Liver (tissue), 9 donors: Measurements from ENCODE around the gene DSCAML1. TPM values are rescaled to one million over a fixed set of nuclear protein-coding genes. Genes with fewer than 3 reads are reported as not detected.

Source experiments
- DNase-seq: peaks from one replicate; pipeline ENCODE4 v3.0.0-alpha.2; 2017; ENCODE audit warnings: low spot score
- H3K27ac ChIP-seq, 2 donors: one replicate each; pipeline ENCODE4 v1.7.0; 2013; ENCODE audit warnings: inconsistent platforms in 2 of 2, low read length in 2 of 2, control low read depth in 1 of 2, low read depth in 1 of 2, mild to moderate bottlenecking in 1 of 2
- H3K27me3 ChIP-seq, 4 donors: one replicate each; pipeline versions ENCODE4 v1.6.1 to v1.7.0; 2013; ENCODE audit warnings: low read length in 3 of 4, inconsistent platforms in 1 of 4, mild to moderate bottlenecking in 1 of 4, moderate library complexity in 1 of 4; ENCODE audit not compliant: control insufficient read depth in 4 of 4, insufficient read depth in 4 of 4
- H3K36me3 ChIP-seq, 4 donors: one replicate each; pipeline versions ENCODE4 v1.6.1 to v1.7.0; 2013; ENCODE audit warnings: low read length in 3 of 4, mild to moderate bottlenecking in 3 of 4, low read depth in 1 of 4, moderate library complexity in 1 of 4; ENCODE audit not compliant: control insufficient read depth in 4 of 4, insufficient read depth in 3 of 4
- H3K4me1 ChIP-seq, 4 donors: one replicate each; pipeline versions ENCODE4 v1.6.1 to v1.7.0; 2013; ENCODE audit warnings: low read length in 3 of 4, mild to moderate bottlenecking in 3 of 4, moderate library complexity in 1 of 4; ENCODE audit not compliant: control insufficient read depth in 4 of 4, insufficient read depth in 4 of 4
- H3K4me3 ChIP-seq, 3 donors: one replicate each; pipeline versions ENCODE4 v1.6.1 to v1.7.0; 2013; ENCODE audit warnings: low read length in 3 of 3, control low read depth in 1 of 3, low read depth in 1 of 3, mild to moderate bottlenecking in 1 of 3
- H3K9ac ChIP-seq, 2 donors: one replicate each; pipeline ENCODE4 v1.7.0; 2013; ENCODE audit warnings: low read length in 2 of 2, mild to moderate bottlenecking in 2 of 2, moderate library complexity in 2 of 2, control low read depth in 1 of 2, low read depth in 1 of 2
- H3K9me3 ChIP-seq, 4 donors: one replicate each; pipeline versions ENCODE4 v1.6.1 to v1.7.0; 2013; ENCODE audit warnings: low read length in 3 of 4; ENCODE audit not compliant: control insufficient read depth in 4 of 4
- EGR1 ChIP-seq, 2 donors: IDR thresholded peaks; 2 replicates each; pipeline ENCODE4 v1.6.1; 2016 to 2018; ENCODE audit warnings: antibody characterized with exemption in 2 of 2, low read depth in 2 of 2
- FOXA1 ChIP-seq: IDR thresholded peaks from 2 replicates; pipeline ENCODE4 v1.6.1; 2016; ENCODE audit warnings: antibody characterized with exemption
- FOXA2 ChIP-seq: IDR thresholded peaks from 2 replicates; pipeline ENCODE4 v1.6.1; 2016; ENCODE audit warnings: antibody characterized with exemption
- GABPA ChIP-seq, 2 donors: IDR thresholded peaks in 1 of 2; conservative IDR thresholded peaks in 1 of 2; 2 replicates each; pipeline ENCODE4 v1.6.1; 2016; ENCODE audit warnings: antibody characterized with exemption in 2 of 2, mild to moderate bottlenecking in 1 of 2, moderate library complexity in 1 of 2
- HNF4A ChIP-seq, 2 donors: conservative IDR thresholded peaks; 2 replicates each; pipeline ENCODE4 v1.6.1; 2016; ENCODE audit warnings: antibody characterized with exemption in 2 of 2, mild to moderate bottlenecking in 2 of 2
- HNF4G ChIP-seq: IDR thresholded peaks from 2 replicates; pipeline ENCODE4 v1.6.1; 2016; ENCODE audit warnings: antibody characterized with exemption
- JUND ChIP-seq, 2 donors: IDR thresholded peaks; 2 replicates each; pipeline ENCODE4 v1.6.1; 2016; ENCODE audit warnings: antibody characterized with exemption in 2 of 2
- NR2F2 ChIP-seq: IDR thresholded peaks from 2 replicates; pipeline ENCODE4 v1.6.1; 2016; ENCODE audit warnings: antibody characterized with exemption
- RAD21 ChIP-seq, 2 donors: IDR thresholded peaks; 2 replicates each; pipeline ENCODE4 v1.6.1; 2016; ENCODE audit warnings: antibody characterized with exemption in 2 of 2, mild to moderate bottlenecking in 2 of 2
- RXRA ChIP-seq, 2 donors: IDR thresholded peaks; 2 replicates each; pipeline ENCODE4 v1.6.1; 2017 to 2018; ENCODE audit warnings: antibody characterized with exemption in 2 of 2, mild to moderate bottlenecking in 1 of 2
- SP1 ChIP-seq: IDR thresholded peaks from 2 replicates; pipeline ENCODE4 v1.6.1; 2018; ENCODE audit warnings: antibody characterized with exemption, mild to moderate bottlenecking
- TAF1 ChIP-seq: conservative IDR thresholded peaks from 2 replicates; pipeline ENCODE4 v1.6.1; 2016; ENCODE audit warnings: antibody characterized with exemption, mild to moderate bottlenecking
- YY1 ChIP-seq: IDR thresholded peaks from 2 replicates; pipeline ENCODE4 v1.6.1; 2016; ENCODE audit warnings: antibody characterized with exemption, mild to moderate bottlenecking
- WGBS: extraction: QIAGEN DNeasy Blood & Tissue Kit; methylation state at CpG from one replicate; pipeline ENCODE4 v1.1.7; 2013; 5-methylcytosine and 5-hydroxymethylcytosine counted together
- polyA plus RNA-seq, 2 donors: library from polyadenylated mRNA; stranded (reverse) in 1 of 2; unstranded in 1 of 2; fragments of 200-250 nt in 1 of 2; fragments of >200 nt in 1 of 2; fragmentation: Nextera tagmentation in 1 of 2; extraction: Ambion mirVana in 1 of 2; gene quantifications; one replicate each; pipeline versions ENCODE4 v1.2.1 to v1.2.3, GENCODE V29; 2013 to 2015
- total RNA-seq, 2 donors: library from RNA; depleted of rRNA; stranded (reverse); fragments of >200 nt; gene quantifications; one replicate each; pipeline ENCODE4 v1.2.3, GENCODE V29; 2014
- TF ChIP-seq, protein P1 (sequence below): IDR thresholded peaks from 2 replicates; pipeline ENCODE4 v1.6.1; 2016; ENCODE audit warnings: antibody characterized with exemption
- TF ChIP-seq, protein P2 (sequence below): IDR thresholded peaks from 2 replicates; pipeline ENCODE4 v1.6.1; 2016; ENCODE audit warnings: antibody characterized with exemption
- TF ChIP-seq, protein P3 (sequence below): IDR thresholded peaks from 2 replicates; pipeline ENCODE4 v1.6.1; 2016; ENCODE audit warnings: antibody characterized with exemption, mild to moderate bottlenecking
- TF ChIP-seq, protein P4 (sequence below): IDR thresholded peaks from 2 replicates; pipeline ENCODE4 v1.6.1; 2016; ENCODE audit warnings: antibody characterized with exemption
- TF ChIP-seq, protein P5 (sequence below): fragments of 150-350 bp; IDR thresholded peaks from 2 replicates; pipeline ENCODE4 v1.5.1; 2017; ENCODE audit warnings: improper control_type of control experiment, low read depth, low read length; ENCODE audit not compliant: missing input control
- donor health status: healthy.
- donor health status: healthy.
- donor health status: healthy.
- donor health status: healthy.
- donor health status: healthy.

The DSCAML1 gene
- total and polyA plus RNA-seq, 4 donors = 0.07 to 0.42 (median 0.20) TPM

DNA sequence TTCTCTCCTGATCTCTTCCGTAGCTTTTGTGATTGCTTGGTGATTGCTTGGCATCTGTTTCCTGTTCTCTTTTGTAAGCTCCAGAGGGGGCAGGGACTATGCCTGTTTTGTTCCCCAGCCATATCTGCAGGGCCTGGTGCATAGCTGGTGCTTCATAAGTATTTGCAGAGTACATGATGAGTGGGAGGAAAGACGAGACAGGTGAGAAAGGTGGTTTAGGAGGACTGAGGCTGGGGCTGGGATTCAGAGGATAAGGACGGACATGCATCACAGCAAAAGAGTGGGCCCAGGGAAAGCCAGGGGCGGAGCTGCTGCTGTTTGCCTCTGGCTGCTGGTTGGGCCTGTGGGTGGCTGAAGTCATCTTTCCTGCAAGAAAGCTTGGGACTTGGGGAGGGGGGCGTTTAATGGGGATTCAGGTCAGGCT is 62.4 kb downstream of the DSCAML1 start:
- TF ChIP-seq RXRA (IDR thresholded peaks at IDR 0.05) = no peak
- TF ChIP-seq HNF4A (conservative IDR thresholded peaks at IDR 0.05) = no peak
- TF ChIP-seq EGR1 (IDR thresholded peaks at IDR 0.05; ENCODE audit: low read depth in 2 of 2) = no peak
- TF ChIP-seq YY1 = no peak
- no peak for TF ChIP-seq JUND (IDR thresholded peaks at IDR 0.05)
- TF ChIP-seq, protein P1, sequence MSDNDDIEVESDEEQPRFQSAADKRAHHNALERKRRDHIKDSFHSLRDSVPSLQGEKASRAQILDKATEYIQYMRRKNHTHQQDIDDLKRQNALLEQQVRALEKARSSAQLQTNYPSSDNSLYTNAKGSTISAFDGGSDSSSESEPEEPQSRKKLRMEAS = no peak
- TF ChIP-seq NR2F2 = no peak
- DNase-seq = no peak
- Histone ChIP-seq H3K9ac (no peak overlapping the region), H3K27ac (no peak overlapping the region), H3K4me1 (no peaks in the 10 kb centered on the region), H3K36me3 (no peaks in the 10 kb centered on the region), H3K9me3 (no peaks in the 10 kb centered on the region), H3K4me3 (no peak overlapping the region), H3K27me3 (no peaks in the 10 kb centered on the region)
- WGBS = 56% methylated on average over 5 of the region's 5 CpGs

DNA sequence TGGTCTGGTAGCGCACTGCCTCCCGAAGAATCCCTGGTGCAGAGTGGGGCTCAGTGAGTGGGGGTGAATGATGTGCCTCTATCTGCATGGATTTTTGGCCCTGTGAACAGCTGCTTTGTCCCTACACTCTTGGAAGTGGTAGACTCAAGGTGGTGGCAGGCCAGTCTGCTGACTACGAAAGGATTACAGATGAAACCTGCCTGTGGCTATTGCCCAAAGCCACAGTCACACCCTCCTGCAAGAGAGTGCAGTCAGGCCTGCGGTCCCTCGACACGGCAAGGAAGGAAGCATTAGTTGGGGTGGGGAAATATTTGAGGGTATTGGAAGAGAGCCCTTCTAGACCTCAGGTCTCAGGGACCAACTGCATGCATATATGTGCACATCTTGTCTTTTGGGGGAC is 63.7 kb downstream of the DSCAML1 start:
- no peak for DNase-seq
- WGBS = 88% methylated on average over 6 of the region's 6 CpGs
- Histone ChIP-seq H3K9me3 (no peaks in the 10 kb centered on the region), H3K4me1 (no peaks in the 10 kb centered on the region), H3K36me3 (no peaks in the 10 kb centered on the region), H3K27ac (no peak overlapping the region), H3K9ac (no peak overlapping the region), H3K4me3 (no peak overlapping the region), H3K27me3 (no peaks in the 10 kb centered on the region)
- TF ChIP-seq EGR1 (IDR thresholded peaks at IDR 0.05; ENCODE audit: low read depth in 2 of 2) (no peak), SP1 (no peak), HNF4G (no peak), NR2F2 (no peak)
- TF ChIP-seq, protein P2, sequence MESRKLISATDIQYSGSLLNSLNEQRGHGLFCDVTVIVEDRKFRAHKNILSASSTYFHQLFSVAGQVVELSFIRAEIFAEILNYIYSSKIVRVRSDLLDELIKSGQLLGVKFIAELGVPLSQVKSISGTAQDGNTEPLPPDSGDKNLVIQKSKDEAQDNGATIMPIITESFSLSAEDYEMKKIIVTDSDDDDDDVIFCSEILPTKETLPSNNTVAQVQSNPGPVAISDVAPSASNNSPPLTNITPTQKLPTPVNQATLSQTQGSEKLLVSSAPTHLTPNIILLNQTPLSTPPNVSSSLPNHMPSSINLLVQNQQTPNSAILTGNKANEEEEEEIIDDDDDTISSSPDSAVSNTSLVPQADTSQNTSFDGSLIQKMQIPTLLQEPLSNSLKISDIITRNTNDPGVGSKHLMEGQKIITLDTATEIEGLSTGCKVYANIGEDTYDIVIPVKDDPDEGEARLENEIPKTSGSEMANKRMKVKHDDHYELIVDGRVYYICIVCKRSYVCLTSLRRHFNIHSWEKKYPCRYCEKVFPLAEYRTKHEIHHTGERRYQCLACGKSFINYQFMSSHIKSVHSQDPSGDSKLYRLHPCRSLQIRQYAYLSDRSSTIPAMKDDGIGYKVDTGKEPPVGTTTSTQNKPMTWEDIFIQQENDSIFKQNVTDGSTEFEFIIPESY = no peak

DNA sequence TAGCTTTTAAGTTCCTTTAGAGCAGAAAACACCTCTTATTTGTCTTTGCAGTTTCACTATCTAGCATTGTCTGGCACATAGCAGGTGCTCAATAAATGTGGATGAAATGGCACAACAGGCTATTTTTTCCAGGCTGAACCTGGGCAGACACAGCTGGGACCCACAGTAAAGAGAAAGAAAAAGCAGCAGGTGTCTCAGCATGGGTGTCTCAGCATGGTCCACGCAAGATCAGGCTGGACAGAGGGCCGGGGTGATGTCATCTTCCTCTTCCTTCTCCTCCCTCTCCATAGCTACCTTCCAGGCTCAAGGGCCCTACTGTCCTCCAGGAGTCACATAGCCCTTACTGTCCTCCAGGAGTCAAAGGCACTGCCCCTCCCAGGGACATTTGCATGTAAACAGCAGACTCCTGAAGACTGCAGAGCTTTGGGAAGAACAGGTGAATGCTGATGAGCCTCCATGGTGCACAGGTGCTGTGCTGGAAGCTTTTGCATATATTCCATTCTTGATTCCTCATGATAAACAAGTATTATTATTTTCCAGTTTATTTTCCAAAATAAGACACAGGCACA is 65.2 kb downstream of the DSCAML1 start:
- no peak overlapping the region for H3K27ac ChIP-seq
- 88% methylated on average over 2 of the region's 2 CpGs for WGBS
- no peak for DNase-seq
- H3K4me1 ChIP-seq = no peaks in the 10 kb centered on the region
- no peaks in the 10 kb centered on the region for H3K36me3 ChIP-seq
- no peaks in the 10 kb centered on the region for H3K9me3 ChIP-seq
- H3K27me3 ChIP-seq = no peaks in the 10 kb centered on the region
- no peak overlapping the region for H3K9ac ChIP-seq
- no peak overlapping the region for H3K4me3 ChIP-seq
- no peak for TF ChIP-seq YY1
- TF ChIP-seq SP1 = no peak
- TF ChIP-seq, protein P3, sequence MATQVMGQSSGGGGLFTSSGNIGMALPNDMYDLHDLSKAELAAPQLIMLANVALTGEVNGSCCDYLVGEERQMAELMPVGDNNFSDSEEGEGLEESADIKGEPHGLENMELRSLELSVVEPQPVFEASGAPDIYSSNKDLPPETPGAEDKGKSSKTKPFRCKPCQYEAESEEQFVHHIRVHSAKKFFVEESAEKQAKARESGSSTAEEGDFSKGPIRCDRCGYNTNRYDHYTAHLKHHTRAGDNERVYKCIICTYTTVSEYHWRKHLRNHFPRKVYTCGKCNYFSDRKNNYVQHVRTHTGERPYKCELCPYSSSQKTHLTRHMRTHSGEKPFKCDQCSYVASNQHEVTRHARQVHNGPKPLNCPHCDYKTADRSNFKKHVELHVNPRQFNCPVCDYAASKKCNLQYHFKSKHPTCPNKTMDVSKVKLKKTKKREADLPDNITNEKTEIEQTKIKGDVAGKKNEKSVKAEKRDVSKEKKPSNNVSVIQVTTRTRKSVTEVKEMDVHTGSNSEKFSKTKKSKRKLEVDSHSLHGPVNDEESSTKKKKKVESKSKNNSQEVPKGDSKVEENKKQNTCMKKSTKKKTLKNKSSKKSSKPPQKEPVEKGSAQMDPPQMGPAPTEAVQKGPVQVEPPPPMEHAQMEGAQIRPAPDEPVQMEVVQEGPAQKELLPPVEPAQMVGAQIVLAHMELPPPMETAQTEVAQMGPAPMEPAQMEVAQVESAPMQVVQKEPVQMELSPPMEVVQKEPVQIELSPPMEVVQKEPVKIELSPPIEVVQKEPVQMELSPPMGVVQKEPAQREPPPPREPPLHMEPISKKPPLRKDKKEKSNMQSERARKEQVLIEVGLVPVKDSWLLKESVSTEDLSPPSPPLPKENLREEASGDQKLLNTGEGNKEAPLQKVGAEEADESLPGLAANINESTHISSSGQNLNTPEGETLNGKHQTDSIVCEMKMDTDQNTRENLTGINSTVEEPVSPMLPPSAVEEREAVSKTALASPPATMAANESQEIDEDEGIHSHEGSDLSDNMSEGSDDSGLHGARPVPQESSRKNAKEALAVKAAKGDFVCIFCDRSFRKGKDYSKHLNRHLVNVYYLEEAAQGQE = no peak
- TF ChIP-seq, protein P4, sequence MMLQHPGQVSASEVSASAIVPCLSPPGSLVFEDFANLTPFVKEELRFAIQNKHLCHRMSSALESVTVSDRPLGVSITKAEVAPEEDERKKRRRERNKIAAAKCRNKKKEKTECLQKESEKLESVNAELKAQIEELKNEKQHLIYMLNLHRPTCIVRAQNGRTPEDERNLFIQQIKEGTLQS = no peak
- no peak for TF ChIP-seq RAD21 (IDR thresholded peaks at IDR 0.05)
- no peak for TF ChIP-seq FOXA1
- TF ChIP-seq FOXA2 = no peak
- TF ChIP-seq, protein P5, sequence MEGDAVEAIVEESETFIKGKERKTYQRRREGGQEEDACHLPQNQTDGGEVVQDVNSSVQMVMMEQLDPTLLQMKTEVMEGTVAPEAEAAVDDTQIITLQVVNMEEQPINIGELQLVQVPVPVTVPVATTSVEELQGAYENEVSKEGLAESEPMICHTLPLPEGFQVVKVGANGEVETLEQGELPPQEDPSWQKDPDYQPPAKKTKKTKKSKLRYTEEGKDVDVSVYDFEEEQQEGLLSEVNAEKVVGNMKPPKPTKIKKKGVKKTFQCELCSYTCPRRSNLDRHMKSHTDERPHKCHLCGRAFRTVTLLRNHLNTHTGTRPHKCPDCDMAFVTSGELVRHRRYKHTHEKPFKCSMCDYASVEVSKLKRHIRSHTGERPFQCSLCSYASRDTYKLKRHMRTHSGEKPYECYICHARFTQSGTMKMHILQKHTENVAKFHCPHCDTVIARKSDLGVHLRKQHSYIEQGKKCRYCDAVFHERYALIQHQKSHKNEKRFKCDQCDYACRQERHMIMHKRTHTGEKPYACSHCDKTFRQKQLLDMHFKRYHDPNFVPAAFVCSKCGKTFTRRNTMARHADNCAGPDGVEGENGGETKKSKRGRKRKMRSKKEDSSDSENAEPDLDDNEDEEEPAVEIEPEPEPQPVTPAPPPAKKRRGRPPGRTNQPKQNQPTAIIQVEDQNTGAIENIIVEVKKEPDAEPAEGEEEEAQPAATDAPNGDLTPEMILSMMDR = no peak
- TF ChIP-seq GABPA (IDR thresholded peaks at IDR 0.05 in 1 of 2, conservative IDR thresholded peaks at IDR 0.05 in 1 of 2) = no peak
- TF ChIP-seq EGR1 (IDR thresholded peaks at IDR 0.05; ENCODE audit: low read depth in 2 of 2) = no peak
- no peak for TF ChIP-seq NR2F2
- no peak for TF ChIP-seq RXRA (IDR thresholded peaks at IDR 0.05)
- no peak for TF ChIP-seq HNF4G
- TF ChIP-seq, protein P2 = no peak
- no peak for TF ChIP-seq TAF1
- no peak for TF ChIP-seq JUND (IDR thresholded peaks at IDR 0.05)
- no peak for TF ChIP-seq HNF4A (conservative IDR thresholded peaks at IDR 0.05)
